T-helper 9 cell (primary cell): ENCODE measurements around the gene CEP95.
"Not testable (repeated sequence)": the region's sequence is repeated elsewhere in the genome, so short reads cannot be mapped to it uniquely, and the experiment has no call there.

Experiments
- DNase-seq: peaks from one replicate; pipeline ENCODE4 v3.0.0-alpha.2; 2020
- total RNA-seq, 2 donors: gene quantifications; one replicate each; lab custom pipeline; 2026; lab: John Stamatoyannopoulos, UW

CEP95 gene
- 65.5 to 108 reads per million in 2 donors for total RNA-seq

GRCh38 chr17:64506576-64507412 is at the start of gene CEP95:
Gene CEP95, plus strand, starts transcription at chr17:64506977. Its CDS starts 121 bp downstream, at chr17:64507098.
- DNase-seq, result peak; percentile 91

DNA sequence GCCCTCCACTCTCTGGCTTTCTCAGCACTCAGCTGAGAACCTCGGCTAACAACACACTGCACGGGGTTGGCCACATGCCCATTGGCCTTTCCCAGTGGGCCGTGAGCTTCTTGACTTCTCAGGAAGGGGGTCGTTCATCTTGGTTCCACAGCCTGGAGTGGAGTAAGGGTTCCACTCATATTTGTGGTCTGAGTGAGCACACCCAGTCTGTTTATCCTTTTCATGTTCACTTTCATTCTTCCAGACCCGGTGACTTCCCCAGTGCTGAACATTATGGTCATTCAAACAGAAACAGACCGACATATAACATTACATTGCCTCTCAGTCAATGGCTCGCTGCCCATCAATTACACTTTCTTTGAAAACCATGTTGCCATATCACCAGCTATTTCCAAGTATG is 49.6 kb upstream of the CEP95 start:
- no peak for DNase-seq

DNA sequence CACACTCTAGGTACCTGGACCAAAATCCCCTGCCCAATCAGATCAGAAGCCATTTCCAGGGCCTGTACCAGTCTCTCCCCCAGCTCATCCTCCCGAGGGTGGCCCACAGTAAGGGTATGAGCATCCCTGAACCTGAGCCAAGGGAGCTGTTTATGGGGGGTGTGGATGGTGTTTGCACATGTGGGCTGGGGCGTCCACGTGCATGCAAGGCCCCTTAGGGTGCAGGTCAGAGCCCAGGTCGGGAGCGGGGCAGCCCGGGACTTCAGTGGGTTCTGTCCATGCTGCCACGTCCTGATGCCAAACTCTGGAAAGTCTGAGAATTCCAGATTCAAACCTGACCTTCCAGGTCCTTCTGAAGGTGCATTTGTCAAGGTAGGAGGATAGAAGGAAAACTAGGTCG is 48.0 kb upstream of the CEP95 start:
- no peak for DNase-seq

DNA sequence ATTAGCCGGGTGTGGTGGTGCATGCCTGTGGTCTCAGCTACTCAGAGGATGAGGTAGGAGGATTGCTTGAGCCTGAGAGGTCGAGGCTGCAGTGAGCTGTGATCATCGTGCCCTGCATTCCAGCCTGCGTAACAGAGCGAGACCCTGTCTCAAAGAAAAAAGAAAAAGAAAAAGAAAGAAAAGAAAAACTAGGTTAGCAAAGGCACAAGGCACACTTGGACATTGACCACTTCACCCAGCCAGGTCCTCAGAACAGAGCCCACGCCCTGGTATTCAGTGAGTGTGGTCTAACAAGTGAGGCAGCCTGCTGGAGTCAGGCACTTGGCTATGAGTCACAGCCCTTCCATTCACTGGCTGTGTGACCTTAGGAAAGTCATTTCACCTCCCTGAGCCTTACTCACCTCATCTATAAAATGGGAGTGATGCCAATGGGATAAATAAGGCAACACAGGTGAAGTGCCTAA is 47.5 kb upstream of the CEP95 start:
- no peak for DNase-seq

DNA sequence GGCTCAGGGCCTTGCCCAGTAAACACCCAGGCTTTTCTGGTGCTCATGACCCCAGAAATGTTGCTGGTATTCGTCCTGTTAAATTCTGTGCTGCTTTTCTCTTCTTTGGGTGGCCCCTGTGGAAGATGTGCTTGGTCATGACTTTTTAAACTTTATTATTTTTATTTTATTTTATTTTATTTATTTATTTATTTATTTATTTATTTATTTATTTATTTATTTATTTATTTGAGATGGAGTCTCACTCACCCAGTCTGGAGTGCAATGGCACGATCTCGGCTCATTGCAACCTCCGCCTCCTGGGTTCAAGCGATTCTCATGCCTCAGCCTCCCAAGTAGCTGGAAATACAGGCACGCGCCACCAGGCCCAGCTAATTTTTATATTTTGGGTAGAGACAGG is 47.0 kb upstream of the CEP95 start:
- DNase-seq, result not testable (repeated sequence)

- no peak for DNase-seq
These were observed 45.8 kb upstream of the CEP95 start for GRCh38 chr17:64460955-64461354.

GRCh38 chr17:64461788-64462187 is 45.0 kb upstream of the CEP95 start:
- DNase-seq, result no peak

DNA sequence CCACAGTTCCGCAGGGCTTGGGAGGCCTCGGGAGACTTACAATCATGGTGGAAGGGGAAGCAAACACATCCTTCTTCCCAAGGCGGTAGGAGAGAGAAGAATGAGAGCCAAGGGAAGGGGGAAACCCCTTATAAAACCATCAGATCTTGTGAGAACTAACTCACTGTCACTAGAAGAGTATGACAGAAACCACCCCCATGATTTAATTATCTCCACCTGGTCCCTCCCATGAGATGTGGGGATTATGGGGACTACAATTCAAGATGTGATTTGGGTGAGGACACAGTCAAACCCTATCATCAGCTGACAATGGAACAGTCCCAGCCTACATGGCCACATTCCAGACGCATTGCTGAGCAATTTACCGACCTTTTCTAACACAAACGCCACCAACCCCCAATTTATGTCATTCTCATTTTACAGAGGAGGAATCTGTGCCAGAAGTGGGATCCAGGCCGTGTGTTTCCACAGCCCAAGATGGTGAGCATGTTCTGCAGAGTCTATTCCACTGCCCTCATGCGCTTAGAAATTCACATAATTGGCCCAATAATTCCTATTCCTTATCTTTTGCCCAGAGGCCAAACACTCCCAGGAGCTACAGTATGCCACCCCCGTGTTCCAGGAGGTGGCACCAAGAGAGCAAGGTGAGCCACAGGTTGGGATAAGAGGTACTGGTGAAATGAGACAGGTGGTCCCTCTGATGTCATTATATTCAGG is 40.6 kb upstream of the CEP95 start:
- DNase-seq, result no peak

DNA sequence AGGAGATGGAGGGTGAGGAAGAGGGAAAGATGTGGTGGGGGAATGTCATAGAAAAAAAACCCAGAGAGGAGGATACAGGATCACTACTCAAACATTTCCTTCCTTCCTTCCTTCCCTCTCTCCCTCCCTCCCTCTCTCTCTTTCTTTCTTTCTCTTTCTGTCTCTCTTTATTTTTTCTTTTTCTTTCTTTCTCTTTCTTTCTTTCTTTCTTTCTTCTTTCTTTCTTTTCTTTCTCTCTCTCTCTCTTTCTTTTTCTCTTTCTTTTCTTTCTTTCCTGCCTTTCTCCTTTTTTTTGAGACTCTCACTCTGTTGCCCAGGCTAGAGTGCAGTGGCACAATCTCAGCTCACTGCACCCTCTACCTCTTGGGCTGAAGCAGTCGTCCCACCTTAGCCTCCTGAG is 39.9 kb upstream of the CEP95 start:
- DNase-seq, result not testable (repeated sequence)

GRCh38 chr17:64470625-64471024 is 36.2 kb upstream of the CEP95 start:
- DNase-seq, result no peak

GRCh38 chr17:64471440-64471839 is 35.3 kb upstream of the CEP95 start:
- DNase-seq, result no peak

GRCh38 chr17:64472564-64472963 is 34.2 kb upstream of the CEP95 start:
- no peak for DNase-seq

GRCh38 chr17:64477849-64478248 is 28.9 kb upstream of the CEP95 start:
- no peak for DNase-seq

- DNase-seq, result no peak
These were observed 25.8 kb upstream of the CEP95 start for GRCh38 chr17:64480951-64481350.

GRCh38 chr17:64484380-64484779 is 22.4 kb upstream of the CEP95 start:
- no peak for DNase-seq

DNA sequence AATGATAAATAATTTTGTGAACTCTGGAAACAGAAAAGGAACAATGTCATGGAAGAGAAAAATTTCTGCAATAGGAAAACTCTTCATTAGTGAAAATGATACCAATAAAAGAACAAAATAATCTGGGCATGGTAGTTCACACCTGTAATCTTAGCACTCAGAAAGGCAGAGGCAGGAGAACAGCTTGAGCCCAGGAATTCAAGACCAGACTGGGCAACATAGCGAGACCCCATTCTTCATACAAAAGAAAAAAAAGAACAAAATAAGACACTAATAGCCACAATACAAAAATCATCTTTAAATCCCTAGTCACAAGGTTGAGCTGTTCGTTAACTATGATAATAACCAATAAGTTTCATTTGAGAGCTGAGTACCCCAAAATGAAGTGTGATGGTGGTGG is 18.5 kb upstream of the CEP95 start:
- no peak for DNase-seq

DNA sequence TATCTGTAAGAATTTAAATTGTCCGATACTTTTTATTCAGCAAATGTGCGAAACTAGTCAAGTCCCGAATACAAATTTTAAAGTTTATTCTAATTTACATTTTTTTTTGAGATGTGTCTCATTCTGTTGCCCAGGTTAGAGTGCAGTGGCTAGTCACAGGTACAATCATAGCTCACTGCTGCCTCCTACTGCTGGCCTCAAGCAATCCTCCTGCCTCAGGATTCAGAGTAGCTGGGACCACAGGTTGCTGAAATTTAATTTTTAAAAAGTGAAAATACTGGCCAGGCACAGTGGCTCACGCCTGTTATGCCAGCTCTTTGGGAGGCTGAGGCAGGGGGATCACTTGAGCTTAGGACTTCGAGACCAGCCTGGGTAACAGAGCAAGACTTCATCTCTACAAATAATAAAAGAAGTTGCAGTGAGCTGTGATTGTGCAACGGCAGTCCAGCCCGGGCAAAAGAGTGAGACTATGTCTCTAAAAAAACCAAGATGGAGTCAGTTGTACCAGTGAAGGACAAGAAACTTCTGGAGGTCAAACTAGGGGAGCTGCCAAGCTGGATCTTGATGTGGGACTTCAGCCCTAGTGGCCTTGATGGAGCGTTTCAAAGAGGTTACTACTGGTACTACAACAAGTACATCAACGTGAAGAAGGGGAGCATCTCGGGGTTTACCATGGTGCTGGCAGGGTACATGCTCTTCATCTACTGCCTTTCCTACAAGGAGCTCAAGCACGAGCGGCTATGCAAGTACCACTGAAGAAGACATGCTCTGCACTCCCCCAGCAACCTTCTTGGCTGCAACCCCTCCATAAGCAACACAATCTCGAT is 15.5 kb upstream of the CEP95 start:
- peak; percentile 45 for DNase-seq

DNA sequence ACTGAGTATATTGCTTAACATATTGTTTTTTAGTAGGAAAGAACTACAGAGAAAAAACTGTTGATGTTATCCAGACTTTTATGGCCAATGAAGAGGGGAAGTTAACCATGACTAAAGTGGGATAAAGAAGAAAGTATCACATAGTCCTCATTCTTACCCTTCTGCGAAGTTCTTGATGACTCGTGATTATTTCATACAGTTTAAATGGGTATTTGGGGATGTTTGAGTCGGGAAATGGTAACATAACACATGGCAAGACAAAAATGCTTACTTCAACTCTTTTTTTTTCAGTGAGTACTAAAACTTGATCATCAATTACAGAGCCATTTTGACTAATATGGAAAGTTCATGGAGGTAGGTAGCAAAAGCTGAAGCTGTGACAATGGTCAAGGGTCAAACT is 14.8 kb upstream of the CEP95 start:
- DNase-seq, result no peak

DNA sequence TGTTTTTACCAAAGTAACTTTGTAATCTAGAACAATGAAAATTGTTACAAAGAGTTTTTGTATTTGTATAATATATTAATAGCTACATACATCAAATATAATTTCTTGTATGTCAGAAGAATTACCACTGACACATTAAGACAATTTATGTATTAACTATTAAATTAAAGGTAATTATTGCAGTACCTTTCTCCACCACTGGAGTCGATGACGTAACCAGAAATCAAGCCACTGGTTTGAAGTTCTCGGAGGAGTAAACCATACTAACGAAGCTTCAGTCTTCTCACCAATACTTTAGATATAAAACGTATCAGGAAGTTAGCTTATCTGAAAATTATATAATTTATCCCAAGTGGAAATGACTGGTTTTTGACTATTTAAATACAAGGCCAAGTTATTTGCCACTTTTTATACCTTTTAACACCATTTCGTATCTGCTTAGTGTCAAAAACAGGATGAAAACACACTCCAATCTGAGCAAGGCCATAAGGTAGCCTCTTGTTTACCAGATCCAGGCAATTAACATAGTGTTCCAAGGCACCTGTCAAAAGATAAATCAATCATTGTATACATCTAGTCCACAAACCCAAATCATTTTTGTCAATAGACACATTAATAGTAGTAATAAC is 14.2 kb upstream of the CEP95 start:
- DNase-seq, result peak; percentile 16

DNA sequence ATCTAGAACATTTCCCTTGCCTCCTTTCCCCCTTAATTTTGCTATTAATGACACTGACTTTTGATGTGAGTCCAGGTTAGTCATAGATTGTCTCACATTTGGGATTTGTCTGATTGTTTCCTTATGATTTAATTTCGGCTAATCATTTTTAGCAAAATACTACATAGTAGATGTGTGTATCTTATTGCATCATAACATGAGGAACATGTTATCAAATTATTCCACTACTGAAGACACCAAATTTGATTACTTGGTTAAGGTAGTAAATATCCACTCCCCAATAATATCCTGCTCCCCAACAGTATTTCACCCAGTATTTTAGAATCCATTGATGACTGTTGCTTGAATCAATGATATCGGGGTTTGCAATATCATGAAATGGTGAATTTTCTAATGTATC is 12.7 kb upstream of the CEP95 start:
- no peak for DNase-seq

DNA sequence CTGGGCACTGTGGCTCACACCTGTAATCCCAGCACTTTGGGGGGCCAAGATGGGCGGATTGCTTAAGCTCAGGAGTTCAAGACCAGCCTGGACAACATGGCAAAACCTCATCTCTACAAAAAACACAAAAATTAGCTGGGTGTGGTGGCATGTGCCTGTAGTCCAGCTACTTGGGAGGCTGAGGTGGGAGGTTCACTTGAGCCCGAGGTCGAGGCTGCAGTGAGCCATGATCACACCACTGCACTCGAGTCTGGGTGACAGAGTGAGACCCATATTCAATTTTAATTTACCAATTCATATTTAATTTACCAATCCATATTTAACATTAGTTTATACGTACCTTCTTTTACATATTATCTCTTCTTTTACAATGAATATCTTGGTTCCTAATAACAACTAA is 11.5 kb upstream of the CEP95 start:
- not testable (repeated sequence) for DNase-seq

- no peak for DNase-seq
These were observed 10.4 kb upstream of the CEP95 start for GRCh38 chr17:64496348-64496785.
